ENCODE measurements around the gene CXorf58.
"Not testable (repeated sequence)": the region's sequence is repeated elsewhere in the genome, so short reads cannot be mapped to it uniquely, and the experiment has no call there.

The CXorf58 gene, protein sequence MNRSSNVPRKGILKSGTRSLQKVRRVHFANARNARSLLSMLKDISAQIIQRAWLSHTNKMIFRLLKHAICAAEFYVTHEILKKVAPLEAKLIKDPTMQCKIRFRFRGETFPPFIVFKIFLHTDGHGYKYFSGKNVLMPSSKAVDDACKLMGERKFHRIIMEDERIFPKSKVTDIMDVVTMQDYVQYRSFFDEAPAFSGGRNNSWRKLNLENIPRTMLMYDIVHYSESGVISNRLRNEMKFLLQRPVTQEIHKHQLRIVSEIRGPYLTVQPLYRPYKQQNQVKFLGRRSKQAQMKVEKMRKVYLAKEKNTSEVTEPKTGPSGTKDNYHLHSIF

DNA sequence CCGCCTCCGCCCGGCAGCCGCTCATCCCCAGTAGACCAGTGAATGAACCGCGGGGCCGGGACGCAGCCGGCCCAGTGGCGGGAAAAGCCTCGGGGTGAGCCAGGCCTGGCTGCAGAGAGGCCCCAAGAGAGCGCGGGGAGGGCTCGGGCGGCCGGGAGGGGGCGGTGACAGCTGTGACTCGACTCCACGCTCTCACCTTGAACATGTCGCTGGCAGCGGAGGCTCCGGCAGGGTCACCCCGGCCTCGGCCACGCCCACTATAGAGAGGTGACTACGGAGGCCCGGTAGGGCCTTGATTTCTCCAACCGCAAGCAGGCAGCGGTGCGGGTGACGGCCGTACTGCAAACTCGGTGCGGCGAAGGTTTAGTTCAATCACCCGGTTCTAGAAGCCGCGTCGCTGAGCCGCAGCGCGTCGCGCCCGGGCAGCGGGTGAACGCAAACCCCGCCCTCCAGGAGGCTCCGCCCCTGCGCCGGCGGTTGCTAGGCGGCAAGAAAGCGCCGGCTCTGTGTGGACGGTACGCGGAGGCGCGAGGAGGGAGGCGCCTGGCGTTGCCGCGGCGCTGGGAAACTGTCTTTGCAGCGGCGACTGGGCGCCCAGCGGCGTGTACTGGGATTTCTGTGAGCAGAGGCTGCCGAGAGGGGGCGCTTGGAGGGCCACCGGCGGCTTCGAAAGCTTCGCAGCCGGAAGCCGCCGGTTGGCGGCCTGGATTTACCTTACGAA is at the start of gene CXorf58, which contains the start of gene APOO:
Gene CXorf58, plus strand, starts transcription at position 509 of the 721 bp plus-strand sequence. CDS start 2,297 bp downstream, outside the sequence.
Gene APOO, minus strand, starts transcription at position 441 of the 721 bp plus-strand sequence. Its CDS starts 236 bp downstream, at position 205.
- ChIA-PET POLR2A (interaction anchor here (0.6 to 1.0 kb wide), 2 partner anchors 145 to 165 kb away, joined by 3 read pairs; no protein-coding TSS in a partner anchor), CTCF (interaction anchor here (0.7 to 3.9 kb wide), 13 partner anchors 11 to 335 kb away, joined by 3 to 28 read pairs (median 5); partner anchors contain the start of genes EIF2S3 and SAT1)
- peak within 1 kb of the TSS; percentile 67 for H3K4me3 ChIP-seq (ENCODE audit: low read depth, low read length)
- no peak for DNase-seq (ENCODE audit: low read depth, low spot score)
- TF ChIP-seq, protein P1, sequence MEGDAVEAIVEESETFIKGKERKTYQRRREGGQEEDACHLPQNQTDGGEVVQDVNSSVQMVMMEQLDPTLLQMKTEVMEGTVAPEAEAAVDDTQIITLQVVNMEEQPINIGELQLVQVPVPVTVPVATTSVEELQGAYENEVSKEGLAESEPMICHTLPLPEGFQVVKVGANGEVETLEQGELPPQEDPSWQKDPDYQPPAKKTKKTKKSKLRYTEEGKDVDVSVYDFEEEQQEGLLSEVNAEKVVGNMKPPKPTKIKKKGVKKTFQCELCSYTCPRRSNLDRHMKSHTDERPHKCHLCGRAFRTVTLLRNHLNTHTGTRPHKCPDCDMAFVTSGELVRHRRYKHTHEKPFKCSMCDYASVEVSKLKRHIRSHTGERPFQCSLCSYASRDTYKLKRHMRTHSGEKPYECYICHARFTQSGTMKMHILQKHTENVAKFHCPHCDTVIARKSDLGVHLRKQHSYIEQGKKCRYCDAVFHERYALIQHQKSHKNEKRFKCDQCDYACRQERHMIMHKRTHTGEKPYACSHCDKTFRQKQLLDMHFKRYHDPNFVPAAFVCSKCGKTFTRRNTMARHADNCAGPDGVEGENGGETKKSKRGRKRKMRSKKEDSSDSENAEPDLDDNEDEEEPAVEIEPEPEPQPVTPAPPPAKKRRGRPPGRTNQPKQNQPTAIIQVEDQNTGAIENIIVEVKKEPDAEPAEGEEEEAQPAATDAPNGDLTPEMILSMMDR (IDR thresholded peaks at IDR 0.05; ENCODE audit: insufficient read depth, low read length, missing control alignments) = peak; percentile 70

DNA sequence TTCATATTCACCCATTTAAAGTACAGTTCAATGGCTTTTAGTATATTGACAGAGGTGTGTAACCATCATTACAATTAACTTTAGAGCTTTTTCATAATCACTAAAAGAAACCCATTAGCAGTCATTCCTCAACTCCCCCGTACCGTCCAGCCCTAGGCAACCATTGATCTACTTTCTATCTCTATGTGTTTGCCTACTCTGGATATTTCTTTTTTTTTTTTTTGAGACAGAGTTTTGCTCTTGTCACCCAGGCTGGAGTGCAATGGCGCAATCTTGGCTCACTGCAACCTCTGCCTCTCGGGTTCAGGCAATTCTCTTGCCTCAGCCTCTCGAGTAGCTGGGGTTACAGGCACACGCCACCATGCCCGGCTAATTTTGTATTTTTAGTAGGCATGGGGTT is 48.6 kb upstream of the CXorf58 start:
- H3K4me3 ChIP-seq (ENCODE audit: low read depth, low read length); DNase-seq (ENCODE audit: low read depth, low spot score): not testable (repeated sequence)
- ChIA-PET CTCF (interaction anchor here (0.9 kb wide), 1 partner anchor 52 kb away, joined by 6 read pairs; no protein-coding TSS in a partner anchor), POLR2A (interaction anchor here (0.6 kb wide), 1 partner anchor 76 kb away, joined by 3 read pairs; the partner anchor contains the start of gene SAT1)

DNA sequence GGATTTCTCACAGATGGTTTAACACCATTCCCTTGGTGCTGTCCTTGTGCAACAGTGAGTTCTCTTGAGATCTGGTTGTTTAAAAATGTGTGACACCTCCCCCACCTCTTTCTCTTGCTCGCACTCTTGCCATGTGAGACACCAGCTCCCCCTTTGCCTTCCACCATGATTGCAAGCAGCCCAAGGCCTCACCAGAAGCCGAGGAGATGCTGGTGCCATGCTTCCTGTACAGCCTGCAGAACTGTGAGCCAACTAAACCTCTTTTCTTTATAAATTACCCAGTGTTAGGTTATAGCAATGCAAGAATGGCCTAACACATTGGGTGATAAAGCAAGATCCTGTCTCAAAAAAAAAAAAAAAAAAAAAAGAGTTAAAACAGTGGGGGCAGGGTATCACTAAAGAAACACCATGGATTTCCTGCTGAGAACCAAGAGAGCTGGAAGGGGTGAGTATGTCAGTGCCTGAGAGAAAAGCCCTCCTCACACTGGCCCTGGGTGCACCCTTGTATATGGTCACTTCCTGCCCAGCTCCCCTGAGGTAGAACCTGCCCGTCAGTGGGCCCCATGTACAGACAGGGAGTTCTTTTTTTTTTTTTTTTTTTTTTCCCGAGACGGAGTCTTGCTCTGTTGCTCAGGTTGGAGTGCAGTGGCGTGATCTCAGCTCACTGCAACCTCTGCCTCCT is 46.5 kb upstream of the CXorf58 start:
- ChIA-PET POLR2A (interaction anchor here (0.6 kb wide), 1 partner anchor 165 kb away, joined by 6 read pairs; no protein-coding TSS in a partner anchor), CTCF (no interaction called here)
- TF ChIP-seq, protein P1 (IDR thresholded peaks at IDR 0.05; ENCODE audit: insufficient read depth, low read length, missing control alignments) = no peak
- DNase-seq (ENCODE audit: low read depth, low spot score) = no peak
- no peak overlapping the region for H3K4me3 ChIP-seq (ENCODE audit: low read depth, low read length)

DNA sequence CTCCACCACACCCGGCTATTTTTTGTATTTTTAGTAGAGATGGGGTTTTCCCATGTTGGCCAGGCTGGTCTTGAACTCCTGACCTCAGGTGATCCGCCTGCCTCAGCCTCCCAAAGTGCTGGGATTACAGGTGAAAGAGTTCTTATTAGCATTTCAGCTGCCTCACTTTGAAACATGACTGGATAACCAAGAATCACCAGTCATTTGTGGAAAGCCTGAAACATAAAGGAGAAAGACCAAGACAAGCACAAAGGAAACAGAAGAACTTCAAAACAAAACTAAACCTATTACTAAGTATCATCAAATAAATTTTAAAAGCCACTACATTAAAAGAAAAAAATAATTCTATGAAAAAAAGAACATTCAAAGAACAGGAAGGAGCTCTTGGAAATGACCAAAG is 45.9 kb upstream of the CXorf58 start:
- H3K4me3 ChIP-seq (ENCODE audit: low read depth, low read length); DNase-seq (ENCODE audit: low read depth, low spot score); CTCF ChIA-PET; POLR2A ChIA-PET: not testable (repeated sequence)

DNA sequence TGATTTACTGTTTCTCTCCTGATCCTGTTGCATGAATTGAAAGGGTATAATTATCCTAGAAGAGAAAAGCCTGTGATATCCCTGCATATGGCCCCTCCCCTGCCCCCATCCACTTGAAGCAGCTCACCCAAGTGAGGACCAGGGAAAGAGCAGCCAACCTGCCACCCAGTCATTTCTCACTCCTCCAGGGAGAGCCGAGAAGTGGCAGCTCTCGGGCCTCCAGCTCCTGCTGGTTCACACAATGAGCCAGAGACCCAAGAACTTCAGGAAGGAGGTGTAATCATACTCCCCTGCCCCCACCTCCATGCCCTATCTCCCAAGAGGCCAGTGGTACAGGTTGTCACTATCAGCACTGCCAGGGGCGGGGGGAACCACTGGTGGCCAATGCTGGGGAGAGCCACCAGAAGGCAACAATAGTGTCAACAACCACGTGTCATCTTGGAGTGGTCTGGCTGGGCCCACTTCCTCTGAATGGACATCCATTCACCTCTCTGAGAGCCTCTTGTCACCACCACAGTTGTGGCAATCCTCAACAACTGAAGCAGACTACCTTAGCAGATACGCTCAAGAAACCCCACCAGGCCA is 43.0 kb upstream of the CXorf58 start:
- TF ChIP-seq, protein P1 (IDR thresholded peaks at IDR 0.05; ENCODE audit: insufficient read depth, low read length, missing control alignments) = no peak
- no peak for DNase-seq (ENCODE audit: low read depth, low spot score)
- no peak overlapping the region for H3K4me3 ChIP-seq (ENCODE audit: low read depth, low read length)
- ChIA-PET CTCF (no interaction called here), POLR2A (no interaction called here)

DNA sequence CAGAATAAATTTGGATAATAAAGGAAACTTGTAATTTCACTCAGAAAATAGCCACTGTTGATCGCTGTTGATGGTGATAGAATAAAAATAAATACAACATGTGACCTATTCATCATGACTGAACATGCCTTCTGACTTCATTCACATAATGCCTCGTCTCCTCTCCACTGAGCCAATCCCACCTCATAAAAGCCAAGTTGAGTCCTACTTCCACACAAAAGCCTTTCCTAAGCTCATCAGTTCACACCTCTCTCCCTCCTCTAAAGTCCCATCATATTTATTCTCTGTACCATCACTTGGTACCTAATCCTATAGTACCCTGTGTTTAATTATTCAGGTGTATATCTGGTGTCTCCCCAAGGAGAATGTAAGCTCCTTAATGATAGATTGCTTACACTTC is 37.8 kb upstream of the CXorf58 start:
- CTCF ChIA-PET = no interaction called here
- TF ChIP-seq, protein P1 (IDR thresholded peaks at IDR 0.05; ENCODE audit: insufficient read depth, low read length, missing control alignments) = no peak
- POLR2A ChIA-PET = no interaction called here
- no peak overlapping the region for H3K4me3 ChIP-seq (ENCODE audit: low read depth, low read length)
- no peak for DNase-seq (ENCODE audit: low read depth, low spot score)

All from AG04449 (cell line).